ENCODE measurements around the gene SYT8.
A peak's percentile ranks its signal among the peaks of the same experiment; 100 is the strongest.

GRCh38 chr11:1845095-1845429 is 10.3 kb downstream of the SYT8 start:
- TF ChIP-seq CTCF (conservative IDR thresholded peaks at IDR 0.05; ENCODE audit: low read depth in 2 of 2) (no peak), POLR2AphosphoS5 (IDR thresholded peaks at IDR 0.05; ENCODE audit: low read depth) (no peak), EZH2 (IDR thresholded peaks at IDR 0.05; ENCODE audit: low read depth, unreplicated experiment) (peak; percentile 9), CREB1 (CRISPR knock-in tag; IDR thresholded peaks at IDR 0.05; ENCODE audit: low read depth) (no peak), ZNF331 (CRISPR knock-in tag; IDR thresholded peaks at IDR 0.05; ENCODE audit: low read depth) (no peak), REST (IDR thresholded peaks at IDR 0.05; ENCODE audit: unreplicated experiment) (no peak), EZH2phosphoT487 (IDR thresholded peaks at IDR 0.05; ENCODE audit: unreplicated experiment) (no peak), ZNF462 (CRISPR knock-in tag; IDR thresholded peaks at IDR 0.05) (no peak), STAT1 (IDR thresholded peaks at IDR 0.05; ENCODE audit: unreplicated experiment) (no peak), JUNB (IDR thresholded peaks at IDR 0.05; ENCODE audit: unreplicated experiment) (no peak), ZNF114 (CRISPR knock-in tag; IDR thresholded peaks at IDR 0.05) (no peak), ETS1 (IDR thresholded peaks at IDR 0.05) (no peak), NANOG (IDR thresholded peaks at IDR 0.05; ENCODE audit: borderline replicate concordance) (no peak)

Data from GM23338 (cell line).